Muscle of leg (tissue), 11 donors: ENCODE measurements around the gene CAPN12. TPM values are rescaled to one million over a fixed set of nuclear protein-coding genes. Genes with fewer than 3 reads are reported as not detected.
"Not testable (repeated sequence)": the region's sequence is repeated elsewhere in the genome, so short reads cannot be mapped to it uniquely, and the experiment has no call there.

Experiments used
- DNase-seq: peaks from one replicate; pipeline ENCODE4 v3.0.0; 2013
- H3K27ac ChIP-seq: one replicate; pipeline ENCODE4 v1.5.1; 2013; ENCODE audit warnings: mild to moderate bottlenecking, low read length, control low read depth
- H3K27me3 ChIP-seq: one replicate; pipeline ENCODE4 v1.6.1; 2013; ENCODE audit warnings: low read length; ENCODE audit not compliant: control insufficient read depth, insufficient read depth
- H3K36me3 ChIP-seq: one replicate; pipeline ENCODE4 v1.6.1; 2013; ENCODE audit warnings: low read length; ENCODE audit not compliant: control insufficient read depth, insufficient read depth
- H3K4me1 ChIP-seq: one replicate; pipeline ENCODE4 v1.6.1; 2013; ENCODE audit warnings: low read length; ENCODE audit not compliant: control insufficient read depth, insufficient read depth
- H3K4me3 ChIP-seq: one replicate; pipeline ENCODE4 v1.5.1; 2013; ENCODE audit warnings: low read length, control low read depth
- H3K9me3 ChIP-seq: replicated peaks from 2 replicates; pipeline ENCODE4 v1.6.1; 2013; ENCODE audit warnings: low read depth, low read length; ENCODE audit not compliant: control insufficient read depth
- WGBS: methylation state at CpG from one replicate; pipeline ENCODE4 v1.1.5; 2013; ENCODE audit warnings: missing lambda C conversion rate; ENCODE audit not compliant: insufficient coverage; 5-methylcytosine and 5-hydroxymethylcytosine counted together
- polyA plus RNA-seq, 8 donors: library from polyadenylated mRNA; unstranded; fragments of 120-200 nt; gene quantifications; one replicate each; pipeline versions ENCODE4 v1.2.1 to v1.2.3, GENCODE V29; 2013; ENCODE audit warnings: inconsistent platforms in 1 of 8, low replicate concordance in 1 of 8; ENCODE audit not compliant: insufficient read length in 8 of 8, insufficient read depth in 1 of 8
- total RNA-seq: library from RNA; stranded (reverse); fragments of 120-200 nt; gene quantifications from one replicate; pipeline ENCODE4 v1.2.4, GENCODE V29; 2013

The CAPN12 gene
- total and polyA plus RNA-seq, 9 donors: 0.23 to 2.1 (median 1.1) TPM

GRCh38 chr19:38786061-38786460 is 41.8 kb upstream of the CAPN12 start:
- not testable (repeated sequence) for DNase-seq, H3K9me3 ChIP-seq, H3K4me1 ChIP-seq, H3K4me3 ChIP-seq, H3K27ac ChIP-seq, H3K27me3 ChIP-seq, H3K36me3 ChIP-seq
- WGBS: no CpG with 5 or more reads among the region's 3 CpGs

GRCh38 chr19:38785187-38785699 is 41.0 kb upstream of the CAPN12 start:
- Histone ChIP-seq H3K27me3 (peaks cover 10% of the 10 kb centered on the region), H3K4me3 (no peak overlapping the region), H3K36me3 (no peaks in the 10 kb centered on the region), H3K9me3 (no peaks in the 10 kb centered on the region), H3K4me1 (peaks cover 4% of the 10 kb centered on the region), H3K27ac (no peak overlapping the region)
- WGBS: 93% methylated on average over 5 of the region's 7 CpGs
- DNase-seq: no peak

- H3K27ac ChIP-seq: no peak overlapping the region
- no peak overlapping the region for H3K4me3 ChIP-seq
- H3K27me3 ChIP-seq: peaks cover 10% of the 10 kb centered on the region
- no peaks in the 10 kb centered on the region for H3K9me3 ChIP-seq
- H3K4me1 ChIP-seq: peaks cover 4% of the 10 kb centered on the region
- 67% methylated on average over 1 of the region's 3 CpGs for WGBS
- no peak for DNase-seq
- H3K36me3 ChIP-seq: no peaks in the 10 kb centered on the region
These were observed 40.0 kb upstream of the CAPN12 start for GRCh38 chr19:38784224-38784623.

- WGBS: 85% methylated on average over 4 of the region's 13 CpGs
- not testable (repeated sequence) for H3K4me3 ChIP-seq, H3K27ac ChIP-seq, H3K4me1 ChIP-seq, H3K9me3 ChIP-seq, H3K36me3 ChIP-seq, DNase-seq
- H3K27me3 ChIP-seq: peaks cover 15% of the 10 kb centered on the region
These were observed 37.9 kb upstream of the CAPN12 start for GRCh38 chr19:38782212-38782611.

- no peak for DNase-seq
- Histone ChIP-seq H3K36me3 (no peaks in the 10 kb centered on the region), H3K4me1 (no peaks in the 10 kb centered on the region), H3K4me3 (no peak overlapping the region), H3K9me3 (no peaks in the 10 kb centered on the region), H3K27me3 (peaks cover 15% of the 10 kb centered on the region), H3K27ac (no peak overlapping the region)
- WGBS: 93% methylated on average over 4 of the region's 7 CpGs
These were observed 36.8 kb upstream of the CAPN12 start for GRCh38 chr19:38781058-38781457.

GRCh38 chr19:38780443-38780842 is 36.2 kb upstream of the CAPN12 start:
- Histone ChIP-seq H3K4me3 (no peak overlapping the region), H3K27ac (no peak overlapping the region), H3K4me1 (no peaks in the 10 kb centered on the region), H3K36me3 (no peaks in the 10 kb centered on the region), H3K9me3 (no peaks in the 10 kb centered on the region), H3K27me3 (peaks cover 15% of the 10 kb centered on the region)
- WGBS: 89% methylated on average over 6 of the region's 7 CpGs
- DNase-seq: no peak

- H3K27ac ChIP-seq: no peak overlapping the region
- no peaks in the 10 kb centered on the region for H3K4me1 ChIP-seq
- no peak overlapping the region for H3K4me3 ChIP-seq
- no peaks in the 10 kb centered on the region for H3K9me3 ChIP-seq
- no peak for DNase-seq
- no peaks in the 10 kb centered on the region for H3K36me3 ChIP-seq
- WGBS: 39% methylated on average over 7 of the region's 7 CpGs
- peaks cover 15% of the 10 kb centered on the region for H3K27me3 ChIP-seq
These were observed 34.5 kb upstream of the CAPN12 start for GRCh38 chr19:38778733-38779132.

- no peak for DNase-seq
- 80% methylated on average over 5 of the region's 13 CpGs for WGBS
These were observed 30.1 kb upstream of the CAPN12 start for GRCh38 chr19:38774181-38774950.

GRCh38 chr19:38773469-38774177 is 29.3 kb upstream of the CAPN12 start, which contains the start of gene LGALS7:
Gene LGALS7 (minus strand): TSS chr19:38773517. CDS start chr19:38773492, 25 bp downstream.
- 78% methylated on average over 2 of the region's 14 CpGs for WGBS
- Histone ChIP-seq H3K27me3 (peaks cover under 1% of the 10 kb centered on the region), H3K4me3 (no peak within 1 kb of the TSS), H3K9me3 (no peaks in the 10 kb centered on the region), H3K36me3 (no peaks in the 10 kb centered on the region), H3K27ac (no peak within 1 kb of the TSS), H3K4me1 (peaks cover 8% of the 10 kb centered on the region)
- DNase-seq: no peak

More at GRCh38 chr19:38774181-38774950, 30.1 kb upstream of the CAPN12 start:
- peaks cover 4% of the 10 kb centered on the region for H3K27me3 ChIP-seq
- peaks cover 8% of the 10 kb centered on the region for H3K4me1 ChIP-seq
- H3K9me3 ChIP-seq: no peaks in the 10 kb centered on the region
- H3K36me3 ChIP-seq: no peaks in the 10 kb centered on the region
- no peak overlapping the region for H3K27ac ChIP-seq
- no peak overlapping the region for H3K4me3 ChIP-seq

- H3K36me3 ChIP-seq, H3K4me3 ChIP-seq, H3K27ac ChIP-seq, H3K4me1 ChIP-seq, DNase-seq, H3K9me3 ChIP-seq, H3K27me3 ChIP-seq: not testable (repeated sequence)
- no CpG with 5 or more reads among the region's 30 CpGs for WGBS
These were observed 27.3 kb upstream of the CAPN12 start for GRCh38 chr19:38771569-38771968.
